Esophagus muscularis mucosa (tissue), 4 donors: ENCODE results near the gene APOC1. TPM values are rescaled to one million over a fixed set of nuclear protein-coding genes. Genes with fewer than 3 reads are reported as not detected.

Experiments used
- DNase-seq: peaks from one replicate; pipeline ENCODE4 v3.0.0-alpha.2; 2017; ENCODE audit errors: extremely low spot score
- H3K27ac ChIP-seq, 4 donors: fragments of 200-600 bp; sonication (generic); replicated peaks in 1 of 4; 1 replicate in 3 of 4; 2 replicates in 1 of 4; pipeline ENCODE4 v1.5.1; 2016 to 2019; ENCODE audit warnings: mild to moderate bottlenecking in 1 of 4
- H3K27me3 ChIP-seq, 4 donors: fragments of 200-600 bp; sonication (generic); one replicate each; pipeline versions ENCODE4 v1.5.1 to v1.6.0; 2016 to 2019
- H3K36me3 ChIP-seq, 4 donors: fragments of 200-600 bp; sonication (generic); one replicate each; pipeline ENCODE4 v1.5.1; 2016 to 2019
- H3K4me1 ChIP-seq, 4 donors: fragments of 200-600 bp; sonication (generic); one replicate each; pipeline ENCODE4 v1.5.1; 2016 to 2019
- H3K4me3 ChIP-seq, 4 donors: fragments of 200-600 bp; sonication (generic); 1 replicate in 2 of 4; 2 replicates in 2 of 4; pipeline ENCODE4 v1.5.1; 2016 to 2019; ENCODE audit warnings: mild to moderate bottlenecking in 4 of 4, moderate library complexity in 1 of 4
- H3K9me3 ChIP-seq, 4 donors: fragments of 200-600 bp; sonication (generic); 1 replicate in 3 of 4; 2 replicates in 1 of 4; pipeline ENCODE4 v1.5.1; 2016 to 2019
- EP300 ChIP-seq: sonication (generic); formaldehyde crosslinking; IDR thresholded peaks from one replicate; pipeline ENCODE4 v1.6.1; 2017; ENCODE audit warnings: antibody characterized with exemption
- POLR2A ChIP-seq: fragments of 450-650 bp; IDR thresholded peaks from one replicate; pipeline ENCODE4 v1.6.1; 2017; ENCODE audit warnings: antibody characterized with exemption, moderate library complexity, mild to moderate bottlenecking, low read depth
- POLR2AphosphoS5 ChIP-seq, 2 donors: sonication (generic); formaldehyde crosslinking; IDR thresholded peaks; one replicate each; pipeline ENCODE4 v1.6.1; 2017; ENCODE audit warnings: antibody characterized with exemption in 2 of 2
- WGBS: methylation state at CpG from one replicate; pipeline ENCODE4 v1.1.5; 2018; 5-methylcytosine and 5-hydroxymethylcytosine counted together
- intact Hi-C: fragments of 100-400 bp; cut with DNase I; formaldehyde crosslinking; loops from one replicate; pipeline ENCODE4 v1.15.1; 2023
- total RNA-seq, 4 donors: library from RNA; depleted of rRNA; stranded (reverse); fragments of >200 nt; gene quantifications; one replicate each; pipeline versions ENCODE4 v1.1.0 to v1.2.1, GENCODE V29; 2016
- TF ChIP-seq, protein P1 (sequence below), 3 experiments: fragments of 200-600 bp in 2 of 3; fragments of 450-650 bp in 1 of 3; sonication (generic) in 2 of 3; IDR thresholded peaks; one replicate each; pipeline ENCODE4 v1.5.1; 2017 to 2019; ENCODE audit warnings: antibody characterized with exemption in 3 of 3, mild to moderate bottlenecking in 2 of 3, moderate library complexity in 1 of 3

APOC1 gene
- total RNA-seq, 4 donors from 2014 or later: 2.5 TPM; not detected in 3

DNA sequence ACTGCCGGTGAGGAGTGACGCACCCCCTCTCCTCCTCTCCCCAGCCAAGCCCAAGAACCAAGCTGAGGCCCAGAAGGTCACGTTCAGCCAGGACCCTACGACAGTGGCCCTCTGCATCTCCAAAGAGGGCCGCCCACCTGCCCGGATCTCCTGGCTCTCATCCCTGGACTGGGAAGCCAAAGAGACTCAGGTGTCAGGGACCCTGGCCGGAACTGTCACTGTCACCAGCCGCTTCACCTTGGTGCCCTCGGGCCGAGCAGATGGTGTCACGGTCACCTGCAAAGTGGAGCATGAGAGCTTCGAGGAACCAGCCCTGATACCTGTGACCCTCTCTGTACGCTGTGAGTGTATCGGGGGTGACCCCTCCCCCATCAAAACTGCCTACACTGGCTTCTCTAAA, 42.6 kb upstream of the APOC1 start:
- WGBS: 92% methylated on average over 11 of the region's 14 CpGs
- H3K4me1 ChIP-seq: peaks cover 0 to 31% (median 28%) of the 10 kb centered on the region in 4 donors
- H3K36me3 ChIP-seq: peaks cover 50 to 85% (median 67%) of the 10 kb centered on the region in 4 donors
- no peak overlapping the region for H3K4me3 ChIP-seq
- no peak for DNase-seq
- H3K27me3 ChIP-seq: no peaks in the 10 kb centered on the region
- H3K9me3 ChIP-seq: no peaks in the 10 kb centered on the region
- H3K27ac ChIP-seq: peak overlapping the region in 2 of 4 donors; percentile 5 to 26
- TF ChIP-seq POLR2A: no peak
- TF ChIP-seq, protein P1, sequence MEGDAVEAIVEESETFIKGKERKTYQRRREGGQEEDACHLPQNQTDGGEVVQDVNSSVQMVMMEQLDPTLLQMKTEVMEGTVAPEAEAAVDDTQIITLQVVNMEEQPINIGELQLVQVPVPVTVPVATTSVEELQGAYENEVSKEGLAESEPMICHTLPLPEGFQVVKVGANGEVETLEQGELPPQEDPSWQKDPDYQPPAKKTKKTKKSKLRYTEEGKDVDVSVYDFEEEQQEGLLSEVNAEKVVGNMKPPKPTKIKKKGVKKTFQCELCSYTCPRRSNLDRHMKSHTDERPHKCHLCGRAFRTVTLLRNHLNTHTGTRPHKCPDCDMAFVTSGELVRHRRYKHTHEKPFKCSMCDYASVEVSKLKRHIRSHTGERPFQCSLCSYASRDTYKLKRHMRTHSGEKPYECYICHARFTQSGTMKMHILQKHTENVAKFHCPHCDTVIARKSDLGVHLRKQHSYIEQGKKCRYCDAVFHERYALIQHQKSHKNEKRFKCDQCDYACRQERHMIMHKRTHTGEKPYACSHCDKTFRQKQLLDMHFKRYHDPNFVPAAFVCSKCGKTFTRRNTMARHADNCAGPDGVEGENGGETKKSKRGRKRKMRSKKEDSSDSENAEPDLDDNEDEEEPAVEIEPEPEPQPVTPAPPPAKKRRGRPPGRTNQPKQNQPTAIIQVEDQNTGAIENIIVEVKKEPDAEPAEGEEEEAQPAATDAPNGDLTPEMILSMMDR (IDR thresholded peaks at IDR 0.05): no peak
- intact Hi-C loops: no loop called here

DNA sequence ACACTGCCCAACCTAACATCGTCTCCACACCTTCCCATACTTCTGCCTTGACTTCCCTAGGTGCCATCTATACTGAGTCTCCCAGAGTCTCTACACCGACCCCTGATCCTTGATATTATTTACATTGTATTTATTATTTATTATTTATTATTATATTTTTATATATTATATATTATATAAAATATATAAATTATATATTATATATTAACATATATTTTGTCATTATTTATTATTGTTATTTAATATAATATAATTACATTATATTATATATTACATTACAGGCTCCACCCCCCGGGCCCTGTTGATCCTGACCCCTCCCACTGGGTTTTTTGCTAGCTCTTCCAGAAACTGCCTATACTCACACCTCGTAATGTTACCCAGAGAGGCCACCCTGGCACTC, 41.7 kb upstream of the APOC1 start:
- H3K4me3 ChIP-seq: no peak overlapping the region
- TF ChIP-seq, protein P1 (IDR thresholded peaks at IDR 0.05): no peak
- TF ChIP-seq POLR2AphosphoS5 (IDR thresholded peaks at IDR 0.05): no peak
- TF ChIP-seq POLR2A: no peak
- no peak for TF ChIP-seq EP300
- DNase-seq: no peak
- H3K36me3 ChIP-seq: peaks cover 50 to 85% (median 69%) of the 10 kb centered on the region in 4 donors
- no peaks in the 10 kb centered on the region for H3K27me3 ChIP-seq
- no peak overlapping the region for H3K27ac ChIP-seq
- H3K4me1 ChIP-seq: peaks cover 0 to 28% (median 26%) of the 10 kb centered on the region in 4 donors
- intact Hi-C loops: no loop called here
- no peaks in the 10 kb centered on the region for H3K9me3 ChIP-seq
- 92% methylated on average over 4 of the region's 4 CpGs for WGBS

DNA sequence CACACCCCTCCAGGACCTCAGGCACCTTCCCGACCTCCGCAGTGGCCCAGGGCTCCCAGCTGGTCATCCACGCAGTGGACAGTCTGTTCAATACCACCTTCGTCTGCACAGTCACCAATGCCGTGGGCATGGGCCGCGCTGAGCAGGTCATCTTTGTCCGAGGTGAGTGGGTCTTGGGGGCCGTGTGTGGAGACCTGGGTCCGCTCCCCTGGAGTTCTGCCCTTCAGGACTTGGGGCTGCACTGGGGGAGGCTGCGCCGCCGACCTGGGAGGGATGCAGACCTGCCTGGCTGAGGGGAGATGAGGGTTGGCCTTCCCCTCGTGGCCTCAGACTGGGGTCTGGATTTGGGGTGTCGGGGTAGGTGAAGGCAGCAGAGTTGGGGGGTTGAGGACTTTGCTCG, 40.1 kb upstream of the APOC1 start:
- intact Hi-C loops: no loop called here
- DNase-seq: no peak
- H3K4me3 ChIP-seq: no peak overlapping the region
- H3K27me3 ChIP-seq: no peaks in the 10 kb centered on the region
- H3K9me3 ChIP-seq: no peaks in the 10 kb centered on the region
- H3K36me3 ChIP-seq: peaks cover 50 to 97% (median 82%) of the 10 kb centered on the region in 4 donors
- no peak for TF ChIP-seq EP300
- TF ChIP-seq POLR2A: no peak
- TF ChIP-seq POLR2AphosphoS5 (IDR thresholded peaks at IDR 0.05): no peak
- 95% methylated on average over 16 of the region's 16 CpGs for WGBS
- H3K4me1 ChIP-seq: peaks cover 0 to 25% (median 21%) of the 10 kb centered on the region in 4 donors
- no peak overlapping the region for H3K27ac ChIP-seq

DNA sequence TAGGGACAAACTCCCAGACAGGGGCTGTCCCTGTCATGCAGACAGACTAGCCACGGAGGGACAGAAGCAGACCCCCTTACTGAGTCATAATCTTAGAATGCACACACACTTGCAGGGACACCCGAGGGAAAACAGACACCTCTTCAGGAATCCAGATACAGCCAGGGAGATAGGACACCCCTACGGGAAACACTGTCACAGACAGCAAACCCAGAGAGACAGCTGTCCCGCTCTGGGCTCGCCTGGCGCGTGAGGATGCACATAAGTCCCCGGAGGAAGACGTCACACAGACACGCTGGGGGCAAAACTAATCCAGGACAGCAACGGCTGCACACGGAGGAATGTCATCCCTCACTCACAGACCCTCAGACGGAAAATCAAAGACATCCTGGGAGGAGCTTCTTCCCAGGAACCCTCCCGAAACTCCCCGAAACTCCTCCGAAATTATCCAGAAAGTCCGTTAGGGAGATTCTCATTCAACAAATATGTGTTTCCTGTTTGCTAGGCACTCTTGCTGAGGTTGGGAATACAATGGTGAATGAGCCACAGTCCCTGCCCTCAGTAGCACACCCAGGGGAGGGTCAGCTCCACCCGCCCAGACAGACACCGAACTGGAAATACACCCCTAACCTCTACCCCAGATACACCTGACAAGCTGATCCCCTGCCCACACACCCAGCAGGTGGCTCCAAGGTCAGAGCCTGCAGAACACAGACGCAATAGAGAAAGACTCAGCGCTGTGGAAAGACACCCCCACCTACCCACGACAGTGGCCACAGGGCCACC, 38.5 kb upstream of the APOC1 start:
- Histone ChIP-seq H3K9me3 (no peaks in the 10 kb centered on the region), H3K4me3 (no peak overlapping the region), H3K36me3 (peaks cover 50 to 92% (median 87%) of the 10 kb centered on the region in 4 donors), H3K27me3 (no peaks in the 10 kb centered on the region), H3K4me1 (peaks cover 0 to 22% (median 10%) of the 10 kb centered on the region in 4 donors), H3K27ac (peak overlapping the region in 1 of 4 donors; percentile 51)
- intact Hi-C loops: no loop called here
- no peak for TF ChIP-seq EP300
- TF ChIP-seq POLR2AphosphoS5 (IDR thresholded peaks at IDR 0.05): no peak
- no peak for TF ChIP-seq POLR2A
- TF ChIP-seq, protein P1 (IDR thresholded peaks at IDR 0.05): no peak
- no peak for DNase-seq
- 75% methylated on average over 15 of the region's 22 CpGs for WGBS

DNA sequence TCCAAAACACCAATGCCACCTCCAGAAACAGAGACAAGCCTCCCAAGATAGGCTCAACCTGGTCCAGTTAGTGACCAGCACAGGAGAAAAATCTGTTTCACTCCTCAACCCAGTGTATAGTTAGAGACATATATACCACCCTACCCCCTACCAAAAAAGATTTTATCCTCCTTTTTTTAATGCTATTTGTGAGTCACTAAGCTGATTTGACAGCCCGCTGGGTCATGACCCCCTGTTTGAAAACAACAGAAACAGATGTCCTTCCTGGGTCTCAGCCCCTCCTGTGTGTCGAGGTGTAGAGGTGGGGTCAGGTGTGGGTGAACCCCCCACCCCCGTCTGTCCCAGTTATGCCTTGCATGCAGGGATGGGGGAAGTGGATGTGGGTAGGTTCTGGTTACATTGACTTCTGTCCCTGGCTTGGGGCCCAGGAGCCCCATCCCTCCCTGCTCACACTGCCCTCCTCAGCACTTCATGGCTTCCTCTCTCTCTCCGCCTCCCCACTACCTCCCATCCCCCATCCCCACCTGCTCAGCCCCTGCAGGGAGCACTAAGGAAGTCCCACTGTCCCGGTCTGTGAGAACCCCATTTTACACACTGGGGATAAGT, 37.4 kb upstream of the APOC1 start:
- WGBS: 81% methylated on average over 3 of the region's 5 CpGs
- Histone ChIP-seq H3K36me3 (peaks cover 42 to 81% (median 79%) of the 10 kb centered on the region in 4 donors), H3K9me3 (no peaks in the 10 kb centered on the region), H3K27ac (no peak overlapping the region), H3K4me3 (no peak overlapping the region), H3K27me3 (no peaks in the 10 kb centered on the region), H3K4me1 (peaks cover 0 to 16% (median 8%) of the 10 kb centered on the region in 4 donors)
- intact Hi-C loops: no loop called here
- no peak for DNase-seq
- no peak for TF ChIP-seq POLR2A
- TF ChIP-seq, protein P1 (IDR thresholded peaks at IDR 0.05): no peak
- TF ChIP-seq POLR2AphosphoS5 (IDR thresholded peaks at IDR 0.05): no peak
- no peak for TF ChIP-seq EP300
